NOMO-1 treated with dmso at 0.1 percent for 144 hours (cell line): ENCODE results near the gene ACAP3.
A peak's percentile ranks its signal among the peaks of the same experiment; 100 is the strongest.
"Not testable (repeated sequence)": the region's sequence is repeated elsewhere in the genome, so short reads cannot be mapped to it uniquely, and the experiment has no call there.

Experiments used
- DNase-seq: peaks from one replicate; lab custom pipeline; 2025; ENCODE audit not compliant: unreplicated experiment; lab: John Stamatoyannopoulos, UW

The ACAP3 gene

DNA sequence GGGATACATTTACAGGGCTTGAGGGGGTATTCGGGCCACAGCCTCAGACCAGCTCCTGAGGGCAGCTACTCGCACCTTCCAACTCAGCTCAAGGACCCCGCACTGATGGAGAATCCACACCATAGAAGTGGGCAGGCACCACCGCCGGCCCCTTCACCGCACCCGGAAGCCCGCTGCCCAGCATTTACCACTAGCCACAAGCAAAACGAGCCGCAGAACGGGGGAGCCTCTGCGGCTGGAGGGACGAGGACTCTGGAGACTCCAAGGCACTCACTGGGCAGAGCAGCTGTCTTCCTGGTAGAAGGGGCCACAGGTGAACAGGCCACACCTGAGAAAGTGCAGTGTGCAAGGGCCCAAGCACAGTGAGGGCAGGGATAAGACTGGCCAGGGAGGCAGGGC lies 39.4 kb downstream of the ACAP3 start:
- DNase-seq, result no peak

DNA sequence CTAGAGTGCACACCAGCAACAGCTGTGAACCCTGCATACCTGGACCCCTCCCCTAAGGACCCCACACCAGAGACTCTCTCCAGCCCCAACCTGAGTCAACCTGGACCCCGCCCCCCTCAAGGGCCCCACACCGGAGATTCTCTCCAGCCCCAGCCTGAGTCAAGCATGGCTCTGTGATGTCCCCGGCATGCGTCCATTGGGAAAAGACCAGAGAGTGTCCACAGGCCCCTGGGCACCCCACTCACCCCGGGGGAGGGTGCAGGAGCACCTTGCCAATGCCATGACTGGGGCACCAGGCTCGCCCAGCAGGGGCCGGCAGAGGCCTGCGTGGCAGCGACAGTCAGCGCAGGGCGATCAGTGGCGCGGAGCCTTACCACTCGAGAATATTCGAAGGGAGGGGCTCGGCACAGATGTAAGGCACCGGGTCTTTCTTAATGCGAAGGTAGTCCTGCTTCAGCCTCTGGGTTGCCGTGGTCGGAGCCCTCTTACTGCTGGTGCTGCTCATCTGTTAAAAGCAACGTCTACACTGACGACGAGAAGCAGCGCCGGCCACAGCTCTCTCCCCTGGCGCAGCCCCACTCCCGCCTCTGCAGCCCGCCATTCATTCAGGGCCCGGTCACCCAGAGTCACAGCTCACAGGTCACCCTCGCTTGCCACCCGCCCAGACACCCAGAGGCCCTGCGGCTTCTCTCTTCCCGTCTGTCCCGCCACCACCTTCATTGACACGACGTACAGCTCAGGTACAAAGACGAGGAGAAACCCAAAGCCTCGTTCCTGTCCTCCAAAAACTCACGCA lies 40.0 kb downstream of the ACAP3 start:
- no peak for DNase-seq

DNA sequence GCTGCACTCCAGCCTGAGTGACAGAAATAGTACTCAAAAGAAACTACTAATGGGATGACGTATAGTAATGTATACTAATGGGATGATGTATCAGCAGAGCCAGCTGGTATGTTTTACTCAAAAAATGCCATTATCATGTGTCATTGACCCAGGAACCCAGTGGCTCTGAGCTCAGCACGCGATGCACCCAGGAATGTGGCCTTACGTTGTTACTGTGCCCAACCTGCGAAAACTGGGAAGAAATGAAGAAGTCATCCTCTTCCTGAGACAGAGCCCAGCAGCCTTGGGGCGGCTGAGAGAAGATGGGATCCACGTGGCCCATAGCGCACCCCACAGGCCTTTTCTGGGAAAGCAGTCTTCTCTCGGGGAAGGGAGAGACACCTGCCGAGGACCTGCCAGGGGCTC lies 42.9 kb downstream of the ACAP3 start:
- DNase-seq, result no peak

DNA sequence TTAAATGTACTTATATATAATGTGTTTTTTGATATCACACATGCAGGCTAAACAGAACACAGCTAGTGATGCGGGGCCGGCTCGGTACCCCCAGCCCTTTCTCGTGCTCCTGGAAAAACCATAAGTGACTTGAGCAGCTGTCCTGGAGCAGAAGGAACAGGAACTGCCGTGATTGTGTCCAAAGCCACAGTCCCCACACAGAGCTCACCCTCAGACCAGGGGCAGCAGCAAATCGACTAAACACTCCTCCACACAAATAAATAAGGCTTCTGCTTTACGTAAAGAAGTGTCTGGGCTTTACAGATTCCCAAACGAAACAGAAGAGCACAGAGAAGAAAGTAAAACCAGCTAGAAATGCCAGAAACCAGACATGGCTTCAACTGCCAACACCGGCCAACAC lies 43.7 kb downstream of the ACAP3 start:
- DNase-seq, result no peak

DNA sequence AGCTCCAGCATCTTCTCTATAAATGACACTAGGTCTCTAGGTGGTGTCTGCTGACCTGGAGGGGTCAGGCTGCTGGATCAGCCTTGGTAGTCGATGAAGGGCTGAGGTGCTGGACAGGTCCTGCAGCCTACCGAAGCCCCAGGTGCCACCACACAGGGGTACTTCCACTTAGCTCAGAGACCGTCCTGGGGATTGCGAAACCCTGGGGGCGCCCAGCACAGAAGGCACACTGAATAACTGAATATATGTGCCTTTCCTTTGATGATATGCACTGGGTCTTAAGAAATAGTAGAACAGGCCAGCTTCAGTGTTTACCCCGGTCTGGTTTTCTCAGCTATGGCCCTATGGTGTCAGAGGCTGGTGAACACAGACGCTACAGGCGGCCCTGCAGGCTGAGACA lies 45.0 kb downstream of the ACAP3 start:
- no peak for DNase-seq

DNA sequence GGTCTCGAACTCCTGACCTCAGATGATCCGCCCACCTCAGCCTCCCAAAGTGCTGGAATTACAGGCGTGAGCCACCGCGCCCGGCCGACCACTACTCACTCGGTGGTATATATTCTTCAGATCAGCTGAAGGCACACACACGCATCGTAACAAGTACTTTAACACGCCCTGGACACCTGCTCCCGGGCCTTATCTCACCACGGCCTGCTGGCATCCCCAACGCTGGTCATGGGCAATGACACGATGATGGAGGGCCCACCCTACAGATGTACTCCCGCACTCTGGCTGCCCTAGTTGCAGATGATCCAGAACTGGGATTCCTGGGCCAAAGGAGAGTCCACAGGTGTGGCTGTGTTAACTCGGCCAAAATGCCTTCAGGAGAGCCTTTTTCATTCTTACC lies 45.7 kb downstream of the ACAP3 start:
- no peak for DNase-seq

DNA sequence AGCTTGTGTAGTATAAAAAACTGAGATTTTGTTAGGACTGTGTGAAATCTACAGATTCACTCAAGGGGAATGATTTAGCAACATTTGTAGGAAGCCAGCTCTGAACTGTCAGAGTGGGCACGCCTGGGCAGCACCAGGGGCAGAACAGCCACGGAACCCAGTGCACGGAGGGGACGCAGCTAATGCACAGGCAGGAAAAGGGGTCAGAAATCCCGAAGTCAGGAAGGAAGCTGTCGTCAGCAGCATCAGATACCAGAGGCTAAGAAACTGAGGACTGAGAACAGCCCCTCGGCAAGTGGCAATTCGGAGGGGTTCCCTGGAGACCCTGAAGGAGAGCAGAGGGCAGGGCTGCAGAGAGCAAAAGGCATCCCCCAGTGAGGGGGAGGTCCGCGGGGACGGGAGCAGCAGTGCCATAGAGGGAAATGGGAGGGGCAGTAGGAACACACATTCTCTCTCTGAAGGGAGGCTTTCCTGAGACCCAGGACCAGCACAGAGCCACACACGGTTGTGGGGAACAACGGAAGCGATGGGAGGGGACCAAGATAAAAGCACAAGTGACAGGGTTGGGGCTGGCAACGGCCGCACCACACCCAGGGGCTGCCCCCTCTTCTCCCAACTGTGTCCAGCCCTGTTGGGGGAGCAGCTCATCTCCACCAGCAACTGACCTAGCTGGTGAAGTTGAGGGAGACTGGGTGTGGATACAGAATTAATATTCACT lies 46.7 kb downstream of the ACAP3 start:
- DNase-seq, result no peak

DNA sequence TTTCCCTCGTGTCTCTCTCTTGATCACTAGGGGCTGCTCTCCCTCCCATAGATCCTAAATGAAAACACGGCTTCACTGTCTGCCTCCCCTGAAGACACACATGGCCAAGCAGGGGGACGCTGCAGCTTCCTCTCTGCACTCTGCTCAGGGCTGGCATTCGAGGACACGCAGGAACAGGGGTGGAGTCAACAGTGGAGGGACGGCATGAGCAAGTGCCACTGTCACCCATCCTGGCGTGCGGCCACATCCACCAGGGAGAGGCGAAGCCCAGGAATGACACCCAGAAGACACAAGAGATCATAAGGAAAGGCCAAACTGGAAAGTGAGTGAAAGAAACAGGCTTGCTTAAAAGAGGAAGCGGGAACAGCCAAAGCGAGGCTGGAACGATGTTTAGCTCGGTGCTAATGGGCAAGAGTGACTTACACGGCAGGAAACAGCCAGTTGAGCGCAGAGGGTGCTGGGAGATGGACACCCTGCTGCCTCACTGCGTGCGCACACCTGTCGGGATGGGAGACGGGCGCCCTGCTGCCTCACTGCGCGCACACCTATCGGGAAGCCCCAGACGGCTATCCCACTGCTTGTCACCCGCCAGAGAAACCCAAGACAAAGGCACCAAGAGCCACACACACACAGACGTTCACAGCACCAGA lies 47.7 kb downstream of the ACAP3 start:
- DNase-seq, result peak; percentile 65

DNA sequence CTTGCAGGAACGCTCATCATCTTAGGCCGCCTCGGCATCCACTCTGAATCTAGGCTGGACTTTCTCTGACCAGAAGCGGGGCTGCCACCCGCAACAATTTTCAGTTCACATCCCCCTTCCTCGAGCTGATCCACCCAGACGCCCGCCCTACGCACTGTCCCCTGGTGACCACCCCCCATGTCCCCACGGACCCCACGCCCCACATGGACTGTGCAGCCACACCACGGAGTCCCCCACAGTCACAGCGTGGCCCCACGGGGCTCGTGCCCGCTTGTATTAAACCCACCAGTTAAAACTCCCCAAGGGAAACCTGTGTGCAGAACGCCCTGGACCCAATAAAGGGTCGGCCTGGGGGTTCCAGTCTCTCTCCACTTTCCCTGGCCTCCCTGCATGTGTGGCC lies 48.2 kb downstream of the ACAP3 start:
- no peak for DNase-seq

DNA sequence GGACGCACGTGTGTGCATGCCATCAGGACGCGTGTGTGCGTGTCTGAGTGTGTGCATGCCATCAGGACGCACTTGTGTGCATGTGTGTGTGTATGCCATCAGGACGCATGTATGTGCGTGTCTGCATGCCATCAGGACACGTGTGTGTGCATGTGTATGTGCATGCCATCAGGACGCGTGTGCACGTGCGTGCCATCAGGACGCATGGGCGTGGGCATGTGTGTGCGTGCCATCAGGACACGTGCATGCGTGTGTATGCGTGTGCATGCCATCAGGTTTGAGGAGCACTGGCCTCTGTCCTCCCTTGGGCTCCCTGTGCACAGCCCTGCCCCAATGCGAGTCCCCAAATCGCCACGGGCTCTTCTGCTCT lies 48.6 kb downstream of the ACAP3 start:
- DNase-seq, result no peak

DNA sequence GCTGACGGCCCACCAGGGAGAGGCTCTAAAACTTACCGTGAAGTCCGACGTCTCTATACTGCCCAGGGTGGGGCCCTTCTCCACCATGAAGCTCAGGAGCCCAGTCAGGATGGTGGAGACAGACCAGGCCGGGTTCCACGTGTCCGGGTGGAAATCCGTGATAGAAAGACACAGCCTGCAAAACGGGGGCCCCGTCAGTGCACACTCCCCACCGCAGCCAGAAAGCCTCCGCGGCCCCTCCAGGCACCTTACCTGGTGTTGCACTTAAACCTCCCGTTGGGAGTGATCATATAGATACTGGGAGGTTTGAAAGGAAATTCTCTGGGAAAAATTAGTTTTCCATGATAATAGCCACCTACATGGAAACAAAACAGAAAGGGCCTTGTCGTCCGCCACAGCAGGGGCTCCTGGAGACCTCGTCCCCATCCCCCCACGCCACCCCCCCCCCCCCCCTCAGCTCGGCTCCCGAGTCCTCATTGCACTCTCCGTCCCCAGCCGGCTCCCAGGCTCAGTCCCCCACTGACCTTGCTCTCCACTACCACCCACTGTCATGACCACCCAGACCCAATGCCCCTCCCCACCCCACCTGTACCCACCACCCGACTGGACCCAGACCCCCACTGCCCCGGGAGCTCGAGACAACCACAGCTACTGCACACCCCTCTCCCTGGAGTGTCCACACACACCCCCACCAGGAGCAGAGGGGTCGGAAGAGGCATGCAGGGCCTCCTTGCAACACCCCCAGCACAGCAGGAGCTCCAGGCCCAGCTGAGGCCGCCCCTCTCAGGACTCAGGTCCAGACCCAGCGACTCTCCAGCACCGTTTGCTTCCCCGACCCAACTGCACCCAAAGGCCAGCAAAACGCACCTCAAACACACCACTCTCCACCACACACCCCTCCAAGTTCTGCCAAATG lies 50.5 kb downstream of the ACAP3 start:
- DNase-seq, result no peak

DNA sequence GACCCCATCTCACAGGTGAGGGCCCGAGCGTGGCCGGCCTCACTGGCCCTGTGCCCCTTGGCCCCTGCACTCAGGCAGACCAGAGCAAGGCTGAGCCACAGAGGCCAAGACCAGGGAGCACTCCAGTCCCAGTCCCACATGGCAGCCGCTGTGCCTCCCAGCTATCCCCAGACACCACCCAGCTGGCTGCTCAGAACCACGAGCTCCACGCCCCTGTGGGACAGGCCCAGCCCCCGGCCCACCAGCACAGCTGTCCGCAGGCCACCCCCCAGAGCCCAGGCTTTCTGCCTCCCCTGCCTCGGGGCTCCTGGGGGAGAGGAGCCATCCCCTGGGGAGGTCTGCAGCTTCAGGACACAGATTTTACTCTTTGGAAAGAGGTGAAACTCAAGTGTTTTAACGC lies 52.1 kb downstream of the ACAP3 start:
- DNase-seq, result no peak

DNA sequence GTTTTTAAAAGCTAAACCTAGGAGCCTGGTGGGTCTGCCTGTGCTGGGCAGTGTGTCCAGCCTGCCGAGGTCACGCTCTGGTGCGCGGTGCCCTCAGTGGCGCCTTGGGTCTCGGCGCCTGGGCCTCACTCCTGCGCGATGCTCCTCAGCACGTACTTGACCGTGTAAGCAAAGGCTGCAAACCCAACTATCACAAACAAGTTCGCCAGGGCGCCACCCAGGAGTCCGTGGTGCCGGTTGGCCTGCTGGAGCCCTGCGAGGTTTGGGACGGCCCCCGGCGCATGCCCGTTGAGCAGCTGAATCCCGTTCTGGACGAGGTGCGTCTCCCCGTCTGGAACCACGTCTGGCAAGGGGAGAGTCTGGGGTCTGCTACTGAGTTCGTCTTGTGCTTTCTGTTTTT lies 52.7 kb downstream of the ACAP3 start:
- DNase-seq, result no peak

DNA sequence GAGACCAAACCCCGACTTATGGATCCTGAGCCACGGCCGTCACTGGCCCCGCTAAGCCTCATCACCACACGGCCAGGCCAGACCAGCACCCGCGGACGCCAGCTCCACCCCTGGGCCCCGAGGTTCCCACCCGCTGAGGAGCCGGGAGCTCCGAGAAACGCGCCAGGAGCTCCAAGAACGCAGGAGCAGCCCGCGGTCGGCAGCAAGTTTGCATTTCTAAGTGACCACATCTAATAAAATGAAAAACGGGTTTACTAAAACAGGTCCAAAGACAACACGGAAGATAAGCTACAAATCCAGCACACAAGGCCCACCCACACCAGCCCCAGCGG lies 53.1 kb downstream of the ACAP3 start:
- no peak for DNase-seq

DNA sequence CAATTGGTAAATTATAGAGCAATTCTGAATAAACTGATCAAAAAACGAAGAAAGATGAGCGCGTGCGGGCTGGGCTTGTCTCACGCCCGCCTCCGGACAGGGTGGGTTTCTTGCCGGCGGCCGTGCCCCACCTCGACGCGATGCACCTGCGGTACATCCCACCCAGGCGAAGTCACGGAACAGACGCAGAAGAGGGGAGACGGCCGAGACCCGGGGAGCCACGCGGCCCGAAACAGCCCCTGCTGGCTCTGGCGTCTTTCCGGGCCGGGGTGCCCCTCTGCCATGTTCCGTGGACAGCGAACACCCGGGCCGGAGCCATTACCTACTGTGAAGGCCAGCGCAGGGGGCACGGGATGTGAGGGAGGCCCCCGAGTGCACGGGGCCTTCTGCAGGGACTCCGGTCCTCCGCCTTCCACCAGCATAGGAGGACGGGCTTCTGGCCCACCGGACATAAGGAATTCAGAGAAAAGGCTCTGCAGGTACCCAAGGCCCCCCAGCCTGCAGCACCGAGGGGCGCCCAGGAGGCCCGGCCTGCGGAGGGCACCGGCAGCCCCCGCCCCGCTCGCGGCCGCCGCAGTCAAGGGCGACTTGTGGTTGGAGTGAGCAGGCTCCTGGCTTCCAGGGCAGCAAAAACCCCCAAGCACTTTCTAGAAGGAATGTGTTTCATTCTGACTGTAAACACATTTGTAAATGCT lies 53.6 kb downstream of the ACAP3 start:
- no peak for DNase-seq

DNA sequence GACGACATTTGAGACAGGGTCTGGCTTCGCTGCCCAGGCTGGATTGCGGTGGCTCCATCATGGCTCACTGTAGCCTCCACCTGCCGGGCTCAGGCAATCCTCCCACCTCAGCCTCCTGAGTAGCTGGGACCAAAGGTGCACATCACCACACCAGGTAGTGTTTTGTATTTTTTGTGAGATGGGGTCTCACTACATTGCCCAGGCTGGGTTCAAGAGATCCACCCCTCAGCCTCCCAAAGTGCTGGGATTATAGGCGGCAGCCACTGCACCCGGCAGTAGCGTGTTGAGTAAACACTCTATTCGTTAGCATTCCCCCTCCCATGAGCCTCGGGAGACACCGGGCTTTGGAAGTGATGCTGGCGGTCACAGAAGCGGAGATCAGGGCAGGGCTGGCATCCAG lies 54.4 kb downstream of the ACAP3 start:
- no peak for DNase-seq

DNA sequence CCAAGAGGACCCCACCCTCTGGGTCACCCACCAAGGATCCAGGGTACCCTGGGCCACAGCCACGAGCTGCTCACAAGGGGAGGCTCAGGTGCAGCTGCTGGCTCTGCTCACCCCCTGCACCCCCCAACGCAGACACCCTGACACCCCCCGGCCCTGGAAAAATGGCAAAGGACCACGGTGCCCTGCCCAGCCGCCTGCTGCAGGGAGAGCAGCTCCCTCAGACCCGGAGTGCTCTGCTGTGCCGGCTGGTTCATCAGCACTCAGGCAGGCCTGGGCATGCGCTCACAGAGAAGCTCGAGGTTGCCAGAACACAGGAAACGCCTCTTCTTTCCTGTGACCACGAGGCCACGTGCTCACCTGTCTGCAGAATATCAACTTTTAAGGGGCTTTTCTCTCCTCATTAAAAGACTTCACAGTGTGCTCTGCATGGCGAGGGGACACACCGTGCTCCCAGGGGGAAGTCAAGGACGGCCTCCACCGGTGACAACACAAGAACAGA lies 56.9 kb downstream of the ACAP3 start:
- no peak for DNase-seq

DNA sequence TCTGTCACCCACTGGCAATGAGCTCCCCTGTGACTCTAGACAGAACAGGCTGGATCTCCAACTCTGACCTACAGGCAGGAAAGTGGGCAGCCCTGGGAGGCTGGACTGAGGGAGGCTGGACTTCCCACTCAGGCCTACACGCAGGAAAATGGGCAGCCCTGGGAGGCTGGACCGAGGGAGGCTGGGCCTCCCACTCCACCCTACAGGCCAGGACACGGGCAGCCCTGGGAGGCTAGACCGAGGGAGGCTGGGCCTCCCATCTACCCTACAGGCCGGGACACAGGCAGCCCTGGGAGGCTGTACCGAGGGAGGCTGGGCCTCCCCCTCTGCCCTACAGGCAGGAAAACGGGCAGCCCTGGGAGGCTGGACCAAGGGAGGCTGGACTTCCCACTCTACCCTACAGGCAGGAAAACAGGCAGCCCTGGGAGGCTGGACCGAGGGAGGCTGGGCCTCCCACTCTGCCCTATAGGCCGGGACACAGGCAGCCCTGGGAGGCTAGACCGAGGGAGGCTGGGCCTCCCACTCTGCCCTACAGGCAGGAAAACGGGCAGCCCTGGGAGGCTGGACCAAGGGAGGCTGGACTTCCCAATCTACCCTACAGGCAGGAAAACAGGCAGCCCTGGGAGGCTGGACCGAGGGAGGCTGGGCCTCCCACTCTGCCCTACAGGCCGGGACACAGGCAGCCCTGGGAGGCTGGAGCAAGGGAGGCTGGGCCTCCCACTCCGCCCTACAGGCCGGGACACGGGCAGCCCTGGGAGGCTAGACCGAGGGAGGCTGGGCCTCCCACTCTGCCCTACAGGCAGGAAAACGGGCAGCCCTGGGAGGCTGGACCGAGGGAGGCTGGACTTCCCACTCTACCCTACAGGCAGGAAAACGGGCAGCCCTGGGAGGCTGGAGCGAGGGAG lies 59.5 kb downstream of the ACAP3 start:
- DNase-seq, result not testable (repeated sequence)

DNA sequence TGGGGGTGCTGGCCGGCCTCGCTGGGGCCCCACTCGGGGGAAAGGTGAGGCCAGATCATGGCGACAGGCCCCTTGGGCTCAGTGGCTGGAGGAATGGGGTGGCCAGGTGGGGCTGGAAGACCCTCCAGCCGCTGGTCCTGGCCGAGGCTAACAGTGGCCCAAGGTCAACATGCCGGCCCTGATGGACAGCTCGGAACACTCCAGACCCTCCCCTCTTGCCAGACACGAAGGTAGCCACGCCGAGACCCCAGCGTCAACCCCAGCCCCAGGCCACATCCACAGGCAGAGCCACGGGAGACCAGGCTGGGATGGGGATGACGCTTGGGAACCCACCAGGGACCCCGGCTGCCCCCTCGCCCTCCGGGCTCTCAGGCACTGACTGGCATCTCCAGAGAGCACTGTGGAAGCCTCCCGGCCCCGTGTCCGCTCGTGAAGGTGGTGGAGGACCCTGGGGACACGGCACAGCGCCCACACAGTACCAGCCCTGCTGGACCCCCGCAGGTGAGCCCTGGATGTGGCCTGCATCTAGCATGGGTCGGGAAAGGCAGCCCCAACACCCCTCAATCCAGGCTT lies 60.3 kb downstream of the ACAP3 start:
- DNase-seq, result no peak
